Ramos (cell line): ENCODE measurements around the gene FOXO1.

Experiments used
- in situ Hi-C: fragments of 300-500 bp; cut with MboI; formaldehyde crosslinking; loops from one replicate; pipeline ENCODE4 v1.14.3; 2022; ENCODE audit warnings: low sequenced_read_pairs; ENCODE audit not compliant: unreplicated experiment

Gene FOXO1

GRCh38 chr13:40520916-40521315, 145.5 kb downstream of the FOXO1 start:
- in situ Hi-C loops = no loop called here

GRCh38 chr13:40519637-40520036, 146.8 kb downstream of the FOXO1 start:
- in situ Hi-C loops = no loop called here

- in situ Hi-C loops = no loop called here
Observed at GRCh38 chr13:40518481-40518882, 148.0 kb downstream of the FOXO1 start.

- in situ Hi-C loops = no loop called here
Observed at GRCh38 chr13:40517486-40518480, 148.7 kb downstream of the FOXO1 start.

- in situ Hi-C loops = no loop called here
Observed at GRCh38 chr13:40515702-40516101, 150.7 kb downstream of the FOXO1 start.

GRCh38 chr13:40514802-40515201, 151.6 kb downstream of the FOXO1 start:
- in situ Hi-C loops = no loop called here

GRCh38 chr13:40509876-40510275, 156.6 kb downstream of the FOXO1 start:
- in situ Hi-C loops = no loop called here

GRCh38 chr13:40508767-40509342, 157.6 kb downstream of the FOXO1 start:
- in situ Hi-C loops = no loop called here

GRCh38 chr13:40508127-40508526, 158.3 kb downstream of the FOXO1 start:
- in situ Hi-C loops = no loop called here

- in situ Hi-C loops = no loop called here
Observed at GRCh38 chr13:40506592-40507446, 159.6 kb downstream of the FOXO1 start.
